Endothelial cell of umbilical vein (primary cell): ENCODE measurements around the gene TNIK. TPM values are rescaled to one million over a fixed set of nuclear protein-coding genes. Genes with fewer than 3 reads are reported as not detected.

Experiments used
- BruUV-seq: library from RNA; stranded (reverse); fragments of 400-500 nt; replicated peaks from 2 replicates; lab custom pipeline; 2021; lab: Mats Ljungman, UMichigan
- CTCF ChIA-PET: fragments of 300-600, 350-600 bp; sonication (Branson Sonifier 250); formaldehyde crosslinking; loops from one replicate; lab custom pipeline; 2021; ENCODE audit warnings: antibody characterized with exemption, inconsistent platforms; lab: Charles Lee
- POLR2A ChIA-PET: fragments of 300-600, 350-600 bp; sonication (Branson Sonifier 250); formaldehyde crosslinking; loops from one replicate; lab custom pipeline; 2021; ENCODE audit warnings: antibody characterized with exemption, inconsistent platforms; lab: Charles Lee
- DNase-seq: peaks from one replicate; pipeline ENCODE4 v3.0.0-alpha.2; 2011; ENCODE audit warnings: low read depth, low spot score
- FAIRE-seq: peaks from 2 replicates; lab custom pipeline; 2011; peaks lifted over from hg19 to GRCh38; lab: Jason Lieb, UNC
- H2AFZ ChIP-seq: 2 replicates; pipeline ENCODE4 v1.6.0; 2012; ENCODE audit warnings: low read depth, low read length, control low read depth, inconsistent platforms
- H3K27ac ChIP-seq: 2 replicates; pipeline ENCODE4 v1.5.1; 2011; ENCODE audit warnings: low read depth, mild to moderate bottlenecking, control low read depth, low read length, moderate library complexity; ENCODE audit not compliant: insufficient read depth
- H3K27me3 ChIP-seq, 2 experiments: 2 replicates each; pipeline versions ENCODE4 v1.6.0 to v1.6.1; 2011; ENCODE audit warnings: low read length in 2 of 2, mixed read lengths in 1 of 2; ENCODE audit not compliant: control insufficient read depth in 2 of 2, insufficient read depth in 2 of 2
- H3K36me3 ChIP-seq, 2 experiments: 2 replicates in 1 of 2; 3 replicates in 1 of 2; pipeline ENCODE4 v1.5.1; 2011; ENCODE audit warnings: low read length in 2 of 2, mild to moderate bottlenecking in 1 of 2, moderate library complexity in 1 of 2; ENCODE audit not compliant: control insufficient read depth in 2 of 2, insufficient read depth in 2 of 2; ENCODE audit errors: extremely low read depth in 1 of 2
- H3K4me1 ChIP-seq: 3 replicates; pipeline ENCODE4 v1.5.1; 2011; ENCODE audit warnings: mild to moderate bottlenecking, low read length; ENCODE audit not compliant: control insufficient read depth, insufficient read depth; ENCODE audit errors: extremely low read depth
- H3K4me2 ChIP-seq: 2 replicates; pipeline ENCODE4 v1.6.1; 2011; ENCODE audit warnings: low read length, control low read depth, mixed read lengths; ENCODE audit not compliant: insufficient read depth
- H3K4me3 ChIP-seq, 3 experiments: fragments of 200-600 bp in 1 of 3; sonication (generic), shearing (Covaris generic) in 1 of 3; replicated peaks in 1 of 3; 2 replicates each; pipeline ENCODE4 v1.5.1; 2011 to 2016; ENCODE audit warnings: control low read depth in 3 of 3, low read length in 3 of 3, mild to moderate bottlenecking in 2 of 3, inconsistent platforms in 1 of 3, low read depth in 1 of 3, moderate library complexity in 1 of 3; ENCODE audit not compliant: insufficient read depth in 1 of 3
- H3K79me2 ChIP-seq: 2 replicates; pipeline ENCODE4 v1.6.0; 2012; ENCODE audit warnings: low read length, inconsistent platforms; ENCODE audit not compliant: control insufficient read depth, insufficient read depth
- H3K9ac ChIP-seq: replicated peaks from 2 replicates; pipeline ENCODE3; 2011; ENCODE audit warnings: low read length, control low read depth; ENCODE audit not compliant: insufficient read depth; ENCODE audit errors: extremely low read depth
- H3K9me1 ChIP-seq: replicated peaks from 3 replicates; pipeline ENCODE4 v1.6.0; 2011; ENCODE audit warnings: mild to moderate bottlenecking, low read length; ENCODE audit not compliant: control insufficient read depth, insufficient read depth; ENCODE audit errors: extremely low read depth
- H3K9me3 ChIP-seq: replicated peaks from 2 replicates; pipeline ENCODE4 v1.5.1; 2012; ENCODE audit warnings: low read length, inconsistent platforms; ENCODE audit not compliant: control insufficient read depth, insufficient read depth
- H4K20me1 ChIP-seq: replicated peaks from 2 replicates; pipeline ENCODE3; 2011; ENCODE audit warnings: mild to moderate bottlenecking, low read length; ENCODE audit not compliant: control insufficient read depth, insufficient read depth; ENCODE audit errors: extremely low read depth
- FOS ChIP-seq: IDR thresholded peaks from 2 replicates; pipeline ENCODE4 v1.6.1; 2011; ENCODE audit warnings: mild to moderate bottlenecking, low read length, moderate library complexity, borderline replicate concordance; ENCODE audit not compliant: insufficient read depth
- POLR2A ChIP-seq: IDR thresholded peaks from 2 replicates; pipeline ENCODE4 v1.6.1; 2012; ENCODE audit warnings: low read depth, mild to moderate bottlenecking, control low read depth, low read length
- POLR2AphosphoS5 ChIP-seq: IDR thresholded peaks from 2 replicates; pipeline ENCODE4 v1.6.1; 2012; ENCODE audit warnings: low read depth, mild to moderate bottlenecking, control low read depth, low read length, moderate library complexity; ENCODE audit not compliant: insufficient read depth
- dilution Hi-C: fragments of 300-500 bp; cut with MboI; formaldehyde crosslinking; loops from one replicate; pipeline ENCODE4 v1.15.0; 2019; ENCODE audit warnings: low sequenced_read_pairs; ENCODE audit not compliant: extremely low pct_ligation_motif_present
- intact Hi-C: fragments of 100-400 bp; cut with micrococcal nuclease; formaldehyde crosslinking; loops from one replicate; pipeline ENCODE4 v1.10.0; 2022
- polyA plus RNA-seq, 4 experiments: library from polyadenylated mRNA; depleted of rRNA in 3 of 4; stranded (reverse) in 3 of 4; unstranded in 1 of 4; fragments of >200 nt; gene quantifications; 2 replicates each; pipeline versions ENCODE4 v1.2.1 to v1.2.3, GENCODE V29; 2011 to 2012; ENCODE audit warnings: missing spikeins in 1 of 4
- total RNA-seq: library from RNA; stranded (reverse); gene quantifications from 2 replicates; pipeline ENCODE4 v1.2.3, GENCODE V29; 2021
- TF ChIP-seq, protein P1 (sequence below), 2 donors: IDR thresholded peaks; 1 replicate in 1 of 2; 2 replicates in 1 of 2; pipeline ENCODE4 v1.5.1; 2011; ENCODE audit warnings: low read length in 2 of 2, mild to moderate bottlenecking in 2 of 2, moderate library complexity in 2 of 2, control low read depth in 1 of 2, inconsistent platforms in 1 of 2, low read depth in 1 of 2; ENCODE audit not compliant: insufficient read depth in 1 of 2; ENCODE audit errors: extremely low read depth in 1 of 2

The TNIK gene
- total and polyA plus RNA-seq, 2 donors (not counting 3 experiments of a cell fraction or from before 2014, with no cell fraction given) = 10.9 to 39.7 TPM

DNA sequence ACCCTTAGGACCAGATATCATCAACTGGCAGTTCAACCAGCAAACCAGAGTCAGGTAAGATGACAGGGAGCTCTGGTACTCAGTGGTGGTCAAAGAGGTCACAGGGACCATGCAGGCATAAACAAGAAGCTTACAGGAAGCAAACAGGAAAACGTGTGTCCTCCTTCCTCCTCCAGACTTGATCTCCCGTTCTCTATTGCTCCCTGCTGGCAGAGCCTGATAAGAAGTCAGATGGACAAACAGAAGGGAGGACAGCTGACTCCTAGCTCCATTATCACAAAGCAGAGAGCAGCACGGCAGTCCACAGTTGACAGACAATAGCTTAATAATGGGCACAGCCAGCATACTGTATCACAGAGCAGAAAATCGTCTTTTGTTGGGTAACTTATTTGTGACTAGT lies 277.2 kb downstream of the TNIK start:
- DNase-seq (no peak), FAIRE-seq (no peak)
- ChIA-PET CTCF (interaction anchor here (1.1 to 2.3 kb wide), 4 partner anchors 13 to 221 kb away, joined by 3 to 9 read pairs (median 3); no protein-coding TSS in a partner anchor), POLR2A (no interaction called here)
- Histone ChIP-seq H3K4me3 (no peak overlapping the region), H3K79me2 (no peaks in the 10 kb centered on the region), H3K9me3 (no peaks in the 10 kb centered on the region), H4K20me1 (no peaks in the 10 kb centered on the region), H3K9ac (no peak overlapping the region), H3K36me3 (peaks cover 0 to 3% of the 10 kb centered on the region in 2 experiments), H3K4me2 (no peak overlapping the region), H3K27me3 (no peaks in the 10 kb centered on the region), H3K9me1 (no peaks in the 10 kb centered on the region), H3K4me1 (peaks cover 17% of the 10 kb centered on the region), H3K27ac (no peak overlapping the region), H2AFZ (no peak overlapping the region)
- intact Hi-C loops = loop anchor here (1.0 to 2.0 kb wide), 2 partner anchors 134 to 220 kb away; no protein-coding TSS in a partner anchor
- BruUV-seq = no TSS peak
- dilution Hi-C loops = no loop called here
- TF ChIP-seq, protein P1, sequence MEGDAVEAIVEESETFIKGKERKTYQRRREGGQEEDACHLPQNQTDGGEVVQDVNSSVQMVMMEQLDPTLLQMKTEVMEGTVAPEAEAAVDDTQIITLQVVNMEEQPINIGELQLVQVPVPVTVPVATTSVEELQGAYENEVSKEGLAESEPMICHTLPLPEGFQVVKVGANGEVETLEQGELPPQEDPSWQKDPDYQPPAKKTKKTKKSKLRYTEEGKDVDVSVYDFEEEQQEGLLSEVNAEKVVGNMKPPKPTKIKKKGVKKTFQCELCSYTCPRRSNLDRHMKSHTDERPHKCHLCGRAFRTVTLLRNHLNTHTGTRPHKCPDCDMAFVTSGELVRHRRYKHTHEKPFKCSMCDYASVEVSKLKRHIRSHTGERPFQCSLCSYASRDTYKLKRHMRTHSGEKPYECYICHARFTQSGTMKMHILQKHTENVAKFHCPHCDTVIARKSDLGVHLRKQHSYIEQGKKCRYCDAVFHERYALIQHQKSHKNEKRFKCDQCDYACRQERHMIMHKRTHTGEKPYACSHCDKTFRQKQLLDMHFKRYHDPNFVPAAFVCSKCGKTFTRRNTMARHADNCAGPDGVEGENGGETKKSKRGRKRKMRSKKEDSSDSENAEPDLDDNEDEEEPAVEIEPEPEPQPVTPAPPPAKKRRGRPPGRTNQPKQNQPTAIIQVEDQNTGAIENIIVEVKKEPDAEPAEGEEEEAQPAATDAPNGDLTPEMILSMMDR (IDR thresholded peaks at IDR 0.05; ENCODE audit: extremely low read depth in 1 of 2, insufficient read depth in 1 of 2, low read depth in 1 of 2, low read length in 2 of 2) = peak; percentile 14 to 18
- no peak for TF ChIP-seq POLR2A

DNA sequence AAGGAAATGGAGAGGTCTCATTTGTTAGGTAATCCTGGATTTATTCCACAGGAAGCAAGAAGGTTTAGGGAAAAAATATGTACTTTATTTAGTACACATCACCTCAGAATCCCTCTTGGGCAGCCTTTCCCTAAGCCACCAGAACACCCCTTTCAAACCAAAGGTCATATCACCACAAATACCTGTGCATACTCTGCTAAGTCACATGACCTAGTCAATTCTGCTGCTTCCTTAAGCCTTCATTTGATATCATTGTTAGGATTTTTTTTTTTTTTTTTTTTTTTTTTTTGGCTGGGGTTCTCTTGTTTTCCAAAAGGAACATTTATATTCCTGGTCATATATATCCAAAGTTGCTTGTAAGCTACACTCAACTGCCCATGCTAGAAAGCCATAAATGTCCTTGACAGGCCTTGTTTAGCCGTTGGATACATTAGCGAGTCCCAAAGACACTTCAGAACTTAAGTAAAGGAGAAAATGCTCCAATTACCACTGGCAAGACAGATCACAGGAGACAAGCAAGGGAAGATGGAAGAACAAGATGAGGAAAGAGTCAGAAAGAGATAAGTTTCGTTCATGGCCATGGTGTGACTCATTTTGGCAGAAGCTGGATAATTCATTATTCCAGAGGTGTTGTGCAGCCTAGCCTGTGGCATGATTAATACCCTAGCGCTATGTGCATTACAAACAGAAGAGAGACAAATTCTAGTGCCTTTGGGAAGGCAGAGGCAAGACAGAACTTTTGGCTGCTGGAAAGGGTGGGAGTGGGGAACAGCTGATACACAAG lies 278.1 kb downstream of the TNIK start:
- intact Hi-C loops (loop anchor here (2.0 kb wide), 1 partner anchor 219 kb away; no protein-coding TSS in a partner anchor), dilution Hi-C loops (no loop called here)
- Histone ChIP-seq H3K36me3 (peaks cover 0 to 3% of the 10 kb centered on the region in 2 experiments), H3K9ac (no peak overlapping the region), H3K27ac (no peak overlapping the region), H4K20me1 (no peaks in the 10 kb centered on the region), H3K79me2 (no peaks in the 10 kb centered on the region), H3K9me1 (no peaks in the 10 kb centered on the region), H3K9me3 (no peaks in the 10 kb centered on the region), H3K4me2 (no peak overlapping the region), H3K4me1 (peaks cover 9% of the 10 kb centered on the region), H3K27me3 (no peaks in the 10 kb centered on the region), H3K4me3 (no peak overlapping the region), H2AFZ (no peak overlapping the region)
- ChIA-PET POLR2A (no interaction called here), CTCF (interaction anchor here (0.6 to 2.3 kb wide), 9 partner anchors 11 to 384 kb away, joined by 3 to 9 read pairs (median 3); no protein-coding TSS in a partner anchor)
- no peak for FAIRE-seq
- BruUV-seq = no TSS peak
- no peak for DNase-seq
- TF ChIP-seq FOS = peak; percentile 31
- TF ChIP-seq POLR2AphosphoS5 = no peak
